CD4-positive, alpha-beta T cell treated with Interleukin-15 for 4 hours (primary cell): ENCODE data around the gene CNPY2.
"Not testable (repeated sequence)": the region's sequence is repeated elsewhere in the genome, so short reads cannot be mapped to it uniquely, and the experiment has no call there.

Experiments used
- DNase-seq: peaks from one replicate; pipeline ENCODE4 v3.0.0-alpha.2; 2020; ENCODE audit warnings: low spot score

The CNPY2 gene

GRCh38 chr12:56333679-56334489 is 18.1 kb upstream of the CNPY2 start, which contains the start of gene PAN2:
TSS of gene PAN2 (minus strand) at chr12:56334000. CDS start at chr12:56333094, 906 bp downstream.
- DNase-seq: peak; percentile 96

DNA sequence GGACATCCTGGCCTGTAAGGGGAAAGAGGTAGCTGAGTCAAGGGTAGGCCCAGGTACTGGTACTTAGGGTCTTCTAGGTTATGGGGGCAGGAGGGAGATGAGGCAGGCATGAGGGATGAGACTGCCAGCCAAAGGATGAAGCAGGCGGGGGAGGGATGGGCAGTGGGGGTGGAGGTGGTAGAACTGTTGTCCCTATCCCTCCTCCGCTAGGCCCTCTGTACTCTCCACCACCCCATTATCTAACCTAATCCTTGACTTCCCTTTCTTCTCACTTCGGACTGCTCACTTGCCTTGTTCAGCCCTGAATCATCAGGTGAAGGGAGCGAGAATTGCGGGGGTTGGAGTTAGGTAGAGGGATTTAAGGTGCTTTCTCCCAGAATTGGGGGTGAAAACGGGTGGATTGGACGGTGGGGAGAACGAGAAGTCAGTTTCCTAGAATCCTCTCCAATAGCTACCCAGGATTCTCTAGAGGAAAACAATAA is 17.4 kb upstream of the CNPY2 start:
- no peak for DNase-seq

DNA sequence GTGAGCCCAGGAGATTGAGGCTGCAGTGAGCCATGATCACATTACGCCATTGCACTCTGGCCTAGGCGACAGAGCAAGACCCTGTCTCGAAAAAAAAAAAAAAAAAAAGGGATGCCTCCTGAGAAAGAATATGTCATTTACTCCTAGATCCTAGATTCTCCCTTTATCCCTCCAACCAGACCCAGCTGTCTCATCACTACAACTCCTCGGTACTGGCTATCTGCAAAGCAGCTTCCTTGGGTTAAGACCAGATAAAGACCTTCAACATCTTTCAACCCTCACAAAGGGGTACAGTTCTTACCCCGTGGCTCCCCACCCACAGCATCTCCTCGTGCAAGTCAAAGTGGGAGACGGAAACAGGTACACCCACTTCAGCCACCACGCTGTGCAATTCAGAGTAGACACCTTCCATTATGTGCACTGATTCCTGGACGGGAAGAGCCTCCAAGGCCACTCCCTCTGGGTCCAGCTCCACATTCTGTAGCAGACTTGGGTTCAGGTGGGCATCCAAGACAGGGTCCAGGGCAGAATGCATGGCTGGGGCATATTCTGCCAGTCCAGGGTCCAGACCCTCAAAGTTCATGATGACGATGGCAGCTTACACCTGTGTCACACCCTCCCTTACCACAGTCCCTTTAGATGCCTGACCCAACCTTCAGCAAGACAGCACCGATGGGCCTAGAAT is 16.9 kb upstream of the CNPY2 start:
- no peak for DNase-seq

DNA sequence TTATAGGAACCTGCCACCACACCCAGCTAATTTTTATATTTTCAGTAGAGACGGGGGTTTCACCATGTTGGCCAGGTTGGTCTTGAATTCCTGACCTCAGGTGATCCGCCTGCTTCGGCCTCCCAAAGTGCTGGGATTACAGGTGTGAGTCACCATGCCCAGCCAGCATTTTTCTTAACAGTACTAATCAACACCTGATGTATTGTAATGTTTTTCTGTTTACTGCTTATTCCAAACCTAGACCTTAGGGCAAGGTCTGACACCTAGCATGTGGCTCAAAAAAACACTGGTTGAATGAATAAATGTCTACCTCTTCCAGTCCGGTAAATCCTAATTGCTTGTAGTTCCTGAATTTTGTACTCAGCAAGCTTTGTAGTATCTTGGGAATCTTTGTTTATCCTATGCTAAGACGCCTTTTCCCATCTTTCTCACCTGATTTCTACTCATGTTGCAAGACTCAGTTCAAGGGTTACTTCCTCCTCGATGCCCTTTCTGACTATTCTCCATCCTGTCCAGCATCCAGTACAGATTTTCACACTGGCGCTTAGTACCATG is 15.2 kb upstream of the CNPY2 start:
- no peak for DNase-seq

DNA sequence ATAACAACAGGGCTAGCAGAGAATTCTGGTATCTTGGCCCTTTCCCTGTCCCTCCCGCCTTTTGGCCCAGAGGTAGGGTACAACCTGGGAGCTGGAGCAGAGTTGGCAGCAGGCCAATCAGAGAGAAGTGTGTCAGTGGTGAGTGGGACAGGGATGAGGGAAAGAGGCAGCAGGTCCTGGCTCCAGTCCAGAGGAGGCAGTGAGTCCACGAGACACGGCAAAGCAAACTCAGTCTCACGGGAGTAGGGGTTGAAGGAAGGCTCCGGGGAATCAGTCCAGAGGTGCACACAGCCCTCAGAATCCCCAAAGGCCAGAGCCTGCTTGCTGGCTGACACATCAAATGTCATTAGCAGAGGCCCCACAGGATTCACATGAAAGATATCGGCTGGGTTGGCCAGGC is 10.7 kb upstream of the CNPY2 start:
- DNase-seq: no peak

- no peak for DNase-seq
Observed at GRCh38 chr12:56326126-56326525, 10.3 kb upstream of the CNPY2 start.

DNA sequence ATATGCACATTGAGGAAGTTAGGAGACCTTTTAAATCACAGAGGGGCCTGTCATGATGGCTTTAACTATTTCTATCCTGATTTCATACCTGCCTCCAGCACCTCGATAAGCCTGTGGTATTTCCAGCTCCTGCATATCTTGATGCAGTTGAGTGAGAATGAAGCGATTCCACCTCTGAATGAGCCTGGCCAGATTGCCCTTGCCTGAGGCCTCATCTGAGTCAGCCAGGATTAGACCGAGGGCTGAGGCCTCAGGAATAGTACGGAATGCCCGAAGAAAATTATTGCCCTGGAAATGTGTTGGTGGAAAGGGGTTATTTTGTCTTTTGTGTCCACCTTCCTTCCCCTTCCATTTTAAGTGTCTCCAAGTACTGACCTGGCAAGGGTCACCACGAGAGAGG is 8.4 kb upstream of the CNPY2 start:
- DNase-seq: no peak

GRCh38 chr12:56321610-56322009 is 5.8 kb upstream of the CNPY2 start:
- not testable (repeated sequence) for DNase-seq

GRCh38 chr12:56321027-56321426 is 5.2 kb upstream of the CNPY2 start:
- no peak for DNase-seq

DNA sequence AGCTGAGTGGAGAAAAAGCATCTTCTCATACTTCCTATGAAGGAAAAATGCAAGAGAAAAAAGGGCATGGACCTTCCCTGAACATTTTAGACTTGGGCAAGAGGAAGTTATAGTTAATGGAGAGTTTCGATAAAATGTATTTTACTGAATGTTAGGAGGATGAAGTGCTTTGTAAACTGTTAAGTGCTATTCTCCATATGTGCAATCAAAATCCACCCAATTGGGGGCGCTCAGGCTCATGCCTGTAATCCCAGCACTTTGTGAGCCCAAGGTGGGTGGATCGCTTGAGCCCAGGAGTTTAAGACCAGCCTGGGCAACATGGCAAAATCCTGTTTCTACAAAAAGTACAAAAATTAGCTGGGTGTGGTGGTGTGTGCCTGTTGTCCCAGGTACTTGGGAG is 1.9 kb upstream of the CNPY2 start:
- no peak for DNase-seq

DNA sequence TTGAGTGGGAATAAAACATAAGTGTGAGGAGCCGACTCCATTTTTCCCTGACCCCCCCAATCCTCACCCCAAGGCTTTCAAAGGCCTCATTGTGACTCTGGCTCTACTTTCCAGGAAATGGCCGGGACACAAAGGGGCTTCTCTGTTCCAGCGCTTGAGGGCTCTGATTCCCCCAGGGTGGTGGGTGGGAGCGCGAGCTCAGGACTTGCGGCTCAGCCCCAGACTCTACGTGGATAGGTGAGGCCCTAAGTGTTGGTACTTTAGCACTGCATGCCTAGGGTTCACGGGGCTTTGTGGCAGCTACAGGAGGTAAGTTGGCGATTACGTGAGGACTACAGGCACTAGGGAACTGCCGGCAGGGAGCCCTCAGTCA is 553 bp downstream of the CNPY2 start:
- no peak for DNase-seq

DNA sequence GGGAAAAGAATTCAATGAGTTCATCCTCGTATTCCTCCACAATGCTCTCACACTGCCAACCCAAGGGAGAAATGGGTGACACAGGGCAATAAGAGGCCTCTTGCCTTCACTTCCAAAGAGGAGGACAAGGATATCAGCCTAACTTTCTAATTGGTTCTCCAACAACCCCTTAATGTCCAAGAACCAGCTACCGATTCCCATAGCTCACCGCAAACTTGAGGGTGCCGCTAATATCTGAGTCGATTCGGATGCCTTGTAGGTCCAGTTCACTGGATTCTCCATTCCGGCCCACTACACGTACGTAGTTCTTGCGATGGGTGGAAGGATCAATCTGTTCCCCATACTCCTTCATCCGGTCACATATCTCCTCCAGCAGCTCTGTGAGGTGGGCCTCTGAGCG is 4.8 kb downstream of the CNPY2 start:
- no peak for DNase-seq

GRCh38 chr12:56308714-56309113 is 7.1 kb downstream of the CNPY2 start:
- no peak for DNase-seq

DNA sequence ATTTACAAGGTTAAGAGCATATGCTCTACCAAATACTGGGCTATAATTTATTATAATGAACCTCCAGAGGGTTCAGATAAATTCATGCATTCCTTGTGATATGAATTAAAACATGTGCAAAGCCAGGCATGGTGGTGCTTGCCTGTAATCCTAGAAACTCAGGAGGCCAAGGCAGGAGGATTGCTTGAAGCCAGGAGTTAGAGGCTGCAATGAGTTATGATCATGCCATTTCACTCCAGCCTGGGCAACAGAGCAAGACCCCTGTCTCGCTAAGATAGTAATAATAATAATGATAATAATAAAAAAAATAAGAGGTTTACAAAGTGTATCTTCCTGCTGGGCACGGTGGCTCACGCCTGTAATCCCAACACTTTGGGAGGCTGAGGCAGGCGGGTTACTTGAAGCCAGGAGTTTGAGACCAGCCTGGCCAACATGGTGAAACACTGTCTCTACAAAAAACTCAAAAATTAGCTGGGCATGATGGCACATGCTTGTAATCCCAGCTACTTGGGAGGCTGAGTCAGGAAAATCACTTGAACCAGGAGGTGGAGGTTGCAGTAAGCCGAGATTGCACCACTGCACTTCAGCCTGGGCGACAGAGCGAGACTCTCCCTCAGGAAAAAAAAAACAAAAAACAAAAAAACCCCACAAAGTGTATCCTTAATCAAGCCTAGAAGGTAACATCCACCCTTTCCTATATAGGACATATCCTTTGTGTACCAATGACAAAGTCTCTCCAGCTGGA is 8.4 kb downstream of the CNPY2 start:
- no peak for DNase-seq

DNA sequence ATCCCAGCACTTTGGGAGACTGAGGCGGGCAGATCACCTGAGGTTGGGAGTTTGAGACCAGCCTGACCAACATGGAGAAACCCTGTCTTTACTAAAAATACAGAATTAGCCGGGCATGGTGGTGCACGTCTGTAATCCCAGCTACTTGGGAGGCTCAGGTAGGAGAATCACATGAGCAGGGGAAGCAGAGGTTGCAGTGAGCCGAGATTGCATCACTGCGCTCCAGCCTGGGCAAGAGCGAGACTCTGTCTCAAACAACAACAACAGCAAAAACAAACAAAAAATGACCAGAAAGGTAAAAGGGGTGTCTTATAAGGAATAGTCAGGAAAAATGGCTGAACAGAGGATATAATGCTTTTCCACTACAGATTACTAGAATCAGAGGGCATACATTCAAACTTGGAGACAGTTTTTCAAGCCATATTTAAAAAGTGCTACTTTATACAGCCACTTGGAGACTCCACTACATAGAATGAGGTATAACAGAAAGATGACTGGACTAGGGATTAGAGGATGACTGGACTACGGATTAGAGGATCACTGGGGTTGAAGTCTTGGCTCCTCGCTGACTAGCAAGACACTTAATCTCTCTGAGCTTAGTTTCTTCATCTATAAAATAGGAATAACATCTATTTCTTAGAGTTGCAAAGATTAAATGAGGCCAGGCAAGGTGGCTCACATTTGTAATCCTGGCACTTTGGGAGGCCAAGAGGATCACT is 10.8 kb downstream of the CNPY2 start:
- DNase-seq: no peak

- DNase-seq: no peak
Observed at GRCh38 chr12:56304276-56304675, 11.5 kb downstream of the CNPY2 start.

DNA sequence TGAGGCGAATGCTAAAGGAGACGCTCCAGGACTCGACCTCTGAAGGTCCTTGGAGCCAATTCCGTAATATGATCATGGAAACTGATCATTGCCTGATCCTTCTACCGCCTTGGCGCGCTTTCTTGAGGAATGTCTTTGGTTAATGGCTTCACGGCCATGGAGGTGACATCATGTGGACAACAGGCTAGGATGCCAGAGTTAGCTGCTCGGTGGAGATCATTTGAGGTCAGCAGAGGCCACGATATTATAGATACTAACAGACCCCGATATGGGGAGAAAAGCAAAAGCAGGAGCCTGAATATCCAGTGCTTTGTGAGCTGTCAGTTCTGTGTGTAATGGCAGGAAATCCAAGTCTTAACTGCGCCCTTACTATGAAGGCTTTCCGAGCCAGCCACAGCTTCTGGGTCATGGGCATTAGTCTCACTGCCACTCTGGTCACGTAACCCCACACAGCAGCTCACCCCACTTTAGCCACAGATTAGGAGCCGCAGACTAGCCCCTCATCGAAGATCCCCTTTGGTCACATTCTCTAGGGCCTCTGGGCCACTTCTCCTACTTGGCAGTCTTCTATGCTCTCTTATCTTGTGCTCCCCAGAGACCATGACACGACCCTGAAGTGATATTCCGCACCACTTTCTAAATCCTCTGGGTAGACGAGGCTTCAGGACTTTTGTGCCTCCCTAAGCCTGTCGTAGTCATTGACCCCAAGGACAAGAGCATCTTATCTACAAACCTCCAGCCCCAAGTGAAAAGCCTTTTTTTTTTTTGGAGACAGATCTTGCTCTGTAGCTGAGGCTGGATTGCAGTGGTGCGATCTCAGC is 14.9 kb downstream of the CNPY2 start:
- no peak for DNase-seq

DNA sequence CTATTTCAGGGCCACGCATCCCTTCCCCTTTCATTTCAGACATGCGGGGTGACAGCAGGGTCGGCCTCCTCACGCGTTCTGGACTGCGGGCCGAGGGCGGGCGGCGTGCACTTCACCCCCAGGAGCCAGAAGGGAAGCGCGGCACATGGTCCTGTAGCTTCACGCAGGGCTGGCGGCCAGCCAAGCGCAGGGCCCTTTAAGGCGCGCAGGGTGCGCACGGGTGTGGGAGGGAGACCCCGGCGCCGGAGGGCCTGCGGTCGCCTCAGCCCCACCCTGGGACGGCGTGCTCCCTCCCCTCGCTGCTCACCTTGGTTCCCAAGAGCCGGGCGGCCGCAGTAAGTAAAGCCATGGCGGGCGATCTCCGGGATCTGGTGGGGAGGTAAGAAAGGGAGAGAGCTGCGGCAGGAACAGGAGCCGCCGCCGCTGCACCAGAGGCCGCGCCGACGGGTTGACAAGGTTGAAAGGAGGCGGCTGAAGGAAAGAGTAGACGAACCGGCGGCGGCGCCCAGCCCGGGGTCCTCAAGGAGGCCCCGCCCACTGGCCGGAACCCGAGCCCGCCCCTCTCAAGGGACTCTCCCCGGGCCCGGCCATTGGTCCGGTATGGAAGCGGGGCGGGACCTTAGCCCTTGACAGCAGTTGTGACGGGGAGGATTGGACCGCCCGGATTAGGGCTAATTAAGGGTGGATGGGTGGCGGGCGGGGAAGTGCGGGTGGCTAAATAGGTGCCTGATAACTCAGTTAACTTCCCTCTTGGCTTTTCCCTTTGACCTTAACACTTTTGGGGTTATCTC is 15.7 kb downstream of the CNPY2 start, which contains the start of gene CS:
Gene CS, minus strand, starts transcription at position 478 of the 791 bp plus-strand sequence. Its CDS starts 129 bp downstream, at position 349.
- peak; percentile 99 for DNase-seq

- DNase-seq: peak; percentile 55
Observed at GRCh38 chr12:56299308-56299852, 16.4 kb downstream of the CNPY2 start.

GRCh38 chr12:56298828-56299227 is 17.0 kb downstream of the CNPY2 start:
- no peak for DNase-seq
